Muscle of leg (tissue), 10 donors: ENCODE results near the gene SPINK6. TPM values are rescaled to one million over a fixed set of nuclear protein-coding genes. Genes with fewer than 3 reads are reported as not detected.

Experiments used
- DNase-seq: peaks from one replicate; pipeline ENCODE4 v3.0.0; 2013
- H3K27ac ChIP-seq: one replicate; pipeline ENCODE4 v1.5.1; 2013; ENCODE audit warnings: mild to moderate bottlenecking, low read length, control low read depth
- H3K27me3 ChIP-seq: one replicate; pipeline ENCODE4 v1.6.1; 2013; ENCODE audit warnings: low read length; ENCODE audit not compliant: control insufficient read depth, insufficient read depth
- H3K36me3 ChIP-seq: one replicate; pipeline ENCODE4 v1.6.1; 2013; ENCODE audit warnings: low read length; ENCODE audit not compliant: control insufficient read depth, insufficient read depth
- H3K4me1 ChIP-seq: one replicate; pipeline ENCODE4 v1.6.1; 2013; ENCODE audit warnings: low read length; ENCODE audit not compliant: control insufficient read depth, insufficient read depth
- H3K4me3 ChIP-seq: one replicate; pipeline ENCODE4 v1.5.1; 2013; ENCODE audit warnings: low read length, control low read depth
- H3K9me3 ChIP-seq: replicated peaks from 2 replicates; pipeline ENCODE4 v1.6.1; 2013; ENCODE audit warnings: low read depth, low read length; ENCODE audit not compliant: control insufficient read depth
- polyA plus RNA-seq, 8 donors: library from polyadenylated mRNA; unstranded; fragments of 120-200 nt; gene quantifications; one replicate each; pipeline versions ENCODE4 v1.2.1 to v1.2.3, GENCODE V29; 2013; ENCODE audit warnings: inconsistent platforms in 1 of 8, low replicate concordance in 1 of 8; ENCODE audit not compliant: insufficient read length in 8 of 8, insufficient read depth in 1 of 8
- total RNA-seq: library from RNA; stranded (reverse); fragments of 120-200 nt; gene quantifications from one replicate; pipeline ENCODE4 v1.2.4, GENCODE V29; 2013

The SPINK6 gene
- total and polyA plus RNA-seq, 9 donors: not detected

DNA sequence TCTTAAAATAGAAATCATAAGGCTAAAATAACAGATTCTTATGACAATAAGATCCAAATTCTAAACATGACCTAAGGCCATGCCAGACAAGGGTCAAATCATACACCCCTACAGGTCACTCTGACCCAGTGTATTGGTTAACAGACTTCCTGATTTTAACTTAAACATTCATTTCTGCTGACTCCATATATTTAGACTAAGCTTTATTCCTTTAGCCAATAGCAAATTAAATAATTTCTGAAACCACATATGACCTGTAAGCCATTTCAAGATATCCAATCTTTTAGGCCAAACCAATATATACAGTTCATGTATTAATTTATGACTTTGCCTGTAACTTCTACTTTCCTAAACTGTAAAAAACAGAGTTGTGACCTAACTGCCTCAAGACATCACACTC is 58.4 kb downstream of the SPINK6 start:
- DNase-seq: no peak
- Histone ChIP-seq H3K27ac (no peak overlapping the region), H3K9me3 (peaks cover 20% of the 10 kb centered on the region), H3K27me3 (no peaks in the 10 kb centered on the region), H3K4me1 (no peaks in the 10 kb centered on the region), H3K4me3 (no peak overlapping the region), H3K36me3 (no peaks in the 10 kb centered on the region)

Other genes with a start within 250 kb of the SPINK6 start
- gene SPINK5, start 139.1 kb upstream of the SPINK6 start, total RNA-seq: 0.27 TPM
- gene SPINK5, start 139.1 kb upstream of the SPINK6 start, polyA plus RNA-seq: under 1 TPM in 7 of 8 donors, not detected in 1; 0.11 to 0.45 (median 0.22) TPM
- gene SPINK14, start 34.5 kb upstream of the SPINK6 start, total RNA-seq: not detected
- not detected for gene SPINK14, start 34.5 kb upstream of the SPINK6 start, polyA plus RNA-seq
- gene MARCOL, start 35.5 kb downstream of the SPINK6 start, total RNA-seq: not detected
- gene MARCOL, start 35.5 kb downstream of the SPINK6 start, polyA plus RNA-seq: not detected
- gene SPINK13, start 65.8 kb downstream of the SPINK6 start, total RNA-seq: not detected
- under 1 TPM in 4 of 8 donors, not detected in 4; 0.24 to 0.48 (median 0.42) TPM for gene SPINK13, start 65.8 kb downstream of the SPINK6 start, polyA plus RNA-seq
- not detected for gene SPINK7, start 109.4 kb downstream of the SPINK6 start, total RNA-seq
- under 1 TPM in 4 of 8 donors, not detected in 4; 0.11 to 0.74 (median 0.19) TPM for gene SPINK7, start 109.4 kb downstream of the SPINK6 start, polyA plus RNA-seq
- not detected for gene SPINK9, start 132.5 kb downstream of the SPINK6 start, total RNA-seq
- under 1 TPM in 1 of 8 donors, not detected in 7; 0.18 TPM for gene SPINK9, start 132.5 kb downstream of the SPINK6 start, polyA plus RNA-seq
- gene FBXO38, start 180.9 kb downstream of the SPINK6 start, total RNA-seq: 30.8 TPM
- gene FBXO38, start 180.9 kb downstream of the SPINK6 start, polyA plus RNA-seq: 10 to 100 TPM; 21.0 to 28.6 (median 24.2) TPM